ENCODE data around the gene EPHB6. TPM values are rescaled to one million over a fixed set of nuclear protein-coding genes. Genes with fewer than 3 reads are reported as not detected.

EPHB6 gene
- total and polyA plus RNA-seq, 4 donors: 15.6 to 54.6 (median 33.9) TPM

DNA sequence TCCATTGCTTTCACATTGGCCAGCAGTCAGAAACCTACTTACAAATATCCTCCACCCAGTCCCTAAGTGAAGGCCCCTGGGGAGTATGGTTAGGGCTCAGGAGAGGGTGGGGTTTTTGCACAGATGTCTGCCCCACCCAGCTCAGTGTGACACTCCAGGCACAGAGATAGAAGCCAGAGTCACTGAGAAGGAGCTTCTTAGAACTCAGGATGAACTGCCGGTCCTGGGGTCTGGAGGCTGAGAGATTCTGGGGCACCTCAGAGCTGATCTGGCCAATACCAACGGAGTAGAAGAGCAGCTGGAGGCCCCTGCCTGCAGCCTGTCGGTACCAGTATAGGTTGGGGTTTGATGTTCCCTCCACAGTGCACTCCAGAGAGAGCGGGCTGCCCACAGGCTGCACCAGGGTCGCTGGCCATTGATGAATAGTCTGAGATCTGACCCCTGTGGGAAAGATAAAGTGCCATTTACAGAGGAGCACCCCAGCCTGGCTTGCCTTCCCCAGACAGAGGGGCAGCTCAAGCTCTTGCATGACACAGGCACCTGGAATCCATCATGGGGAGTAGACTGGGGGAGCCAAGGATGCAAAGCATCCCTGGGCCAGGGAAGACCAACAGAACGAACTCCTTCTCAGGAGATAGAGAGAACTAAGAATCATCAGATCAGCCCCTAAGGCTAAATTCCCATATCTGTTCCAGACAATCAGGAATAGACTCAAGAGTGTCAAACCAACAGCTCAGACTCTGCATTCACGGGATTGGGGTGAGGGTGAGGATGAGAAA is 42.2 kb upstream of the EPHB6 start:
- Histone ChIP-seq H3K9me3 (ENCODE audit: control insufficient read depth, insufficient read depth, low read length) (no peaks in the 10 kb centered on the region), H3K4me3 (ENCODE audit: low read depth, low read length) (no peak overlapping the region), H3K27ac (ENCODE audit: low read depth, low read length) (no peak overlapping the region), H3K36me3 (ENCODE audit: control insufficient read depth, insufficient read depth, low read length) (no peaks in the 10 kb centered on the region), H3K4me1 (ENCODE audit: control insufficient read depth, insufficient read depth, low read length) (peaks cover 6% of the 10 kb centered on the region), H3K27me3 (ENCODE audit: control insufficient read depth, insufficient read depth, low read length) (no peaks in the 10 kb centered on the region)
- 52% methylated on average over 6 of the region's 7 CpGs for WGBS (ENCODE audit: insufficient coverage)
- DNase-seq (ENCODE audit: low read depth in 4 of 6, low spot score in 6 of 6): no peak

DNA sequence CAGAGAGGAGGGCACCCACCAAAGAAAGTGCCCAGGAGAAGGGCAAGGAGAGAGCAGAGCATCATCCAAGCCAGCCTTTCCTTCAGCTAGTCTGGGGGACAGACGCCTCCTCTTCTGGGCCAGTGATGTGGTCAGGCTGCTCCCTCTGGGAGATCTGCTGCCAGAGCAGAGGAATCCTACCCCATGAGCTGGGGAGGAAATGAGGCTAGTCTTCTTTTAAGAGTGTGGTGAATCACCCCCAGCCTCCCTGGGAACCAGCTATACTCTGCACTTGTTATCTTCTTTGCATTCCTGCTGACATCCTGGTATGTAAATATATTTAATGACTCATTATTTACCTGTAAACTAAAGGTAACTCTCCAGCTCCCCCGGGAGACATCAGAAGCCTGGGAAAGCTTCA is 41.6 kb upstream of the EPHB6 start:
- no peaks in the 10 kb centered on the region for H3K36me3 ChIP-seq (ENCODE audit: control insufficient read depth, insufficient read depth, low read length)
- H3K4me3 ChIP-seq (ENCODE audit: low read depth, low read length): no peak overlapping the region
- 17% methylated on average over 1 of the region's 2 CpGs for WGBS (ENCODE audit: insufficient coverage)
- no peaks in the 10 kb centered on the region for H3K27me3 ChIP-seq (ENCODE audit: control insufficient read depth, insufficient read depth, low read length)
- peaks cover 6% of the 10 kb centered on the region for H3K4me1 ChIP-seq (ENCODE audit: control insufficient read depth, insufficient read depth, low read length)
- H3K9me3 ChIP-seq (ENCODE audit: control insufficient read depth, insufficient read depth, low read length): no peaks in the 10 kb centered on the region
- peak in 1 of 6 donors; percentile 18 for DNase-seq (ENCODE audit: low read depth in 4 of 6, low spot score in 6 of 6)
- H3K27ac ChIP-seq (ENCODE audit: low read depth, low read length): no peak overlapping the region

DNA sequence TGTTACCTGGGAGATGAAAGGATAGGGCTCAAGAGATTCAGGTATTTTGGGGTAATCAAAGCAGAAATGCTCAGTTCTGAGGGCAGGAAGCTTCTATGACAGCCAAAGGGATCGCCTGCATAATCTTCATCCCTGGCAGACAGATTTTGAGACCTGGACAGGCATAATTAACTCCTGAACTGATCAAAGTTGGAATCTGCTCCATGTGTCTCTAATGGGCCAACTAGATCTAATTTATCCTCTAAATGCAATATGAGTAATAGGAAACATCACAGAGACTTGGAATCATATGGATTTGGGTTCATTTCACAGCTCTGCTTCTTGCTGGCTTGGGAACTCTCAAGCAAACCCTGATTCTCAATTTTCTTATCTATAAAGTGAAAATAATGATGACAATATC is 41.2 kb upstream of the EPHB6 start:
- no peak for DNase-seq (ENCODE audit: low read depth in 4 of 6, low spot score in 6 of 6)

DNA sequence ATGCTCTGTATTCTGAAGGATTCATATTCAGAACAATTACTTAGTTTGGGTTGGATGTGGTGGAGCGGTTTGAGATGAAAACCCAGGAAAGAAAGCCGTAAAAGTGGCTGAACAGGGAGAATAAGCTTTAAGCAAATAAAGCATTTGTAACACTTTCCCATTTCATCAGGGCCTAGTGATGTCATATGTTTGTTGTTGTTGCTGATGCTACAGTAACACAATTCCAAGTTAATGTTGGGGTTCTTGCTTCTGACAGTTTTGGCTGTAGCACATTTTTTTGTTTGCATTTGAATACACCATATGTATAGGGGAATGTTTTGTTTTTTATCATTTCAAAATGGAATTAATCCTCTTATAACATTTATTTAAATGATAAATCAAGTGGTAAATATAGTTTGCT is 40.4 kb upstream of the EPHB6 start:
- no peak overlapping the region for H3K27ac ChIP-seq (ENCODE audit: low read depth, low read length)
- no peaks in the 10 kb centered on the region for H3K9me3 ChIP-seq (ENCODE audit: control insufficient read depth, insufficient read depth, low read length)
- no peaks in the 10 kb centered on the region for H3K36me3 ChIP-seq (ENCODE audit: control insufficient read depth, insufficient read depth, low read length)
- H3K4me1 ChIP-seq (ENCODE audit: control insufficient read depth, insufficient read depth, low read length): peaks cover 6% of the 10 kb centered on the region
- peak in 2 of 6 donors; percentile 19 to 47 for DNase-seq (ENCODE audit: low read depth in 4 of 6, low spot score in 6 of 6)
- WGBS (ENCODE audit: insufficient coverage): no CpG with 5 or more reads among the region's 2 CpGs
- H3K4me3 ChIP-seq (ENCODE audit: low read depth, low read length): no peak overlapping the region
- no peaks in the 10 kb centered on the region for H3K27me3 ChIP-seq (ENCODE audit: control insufficient read depth, insufficient read depth, low read length)

More for the DNA sequence above, 41.2 kb upstream of the EPHB6 start:
- no peaks in the 10 kb centered on the region for H3K36me3 ChIP-seq (ENCODE audit: control insufficient read depth, insufficient read depth, low read length)
- no peak overlapping the region for H3K4me3 ChIP-seq (ENCODE audit: low read depth, low read length)
- peaks cover 6% of the 10 kb centered on the region for H3K4me1 ChIP-seq (ENCODE audit: control insufficient read depth, insufficient read depth, low read length)
- no peaks in the 10 kb centered on the region for H3K9me3 ChIP-seq (ENCODE audit: control insufficient read depth, insufficient read depth, low read length)
- no peaks in the 10 kb centered on the region for H3K27me3 ChIP-seq (ENCODE audit: control insufficient read depth, insufficient read depth, low read length)
- 71% methylated on average over 1 of the region's 1 CpG for WGBS (ENCODE audit: insufficient coverage)
- no peak overlapping the region for H3K27ac ChIP-seq (ENCODE audit: low read depth, low read length)

DNA sequence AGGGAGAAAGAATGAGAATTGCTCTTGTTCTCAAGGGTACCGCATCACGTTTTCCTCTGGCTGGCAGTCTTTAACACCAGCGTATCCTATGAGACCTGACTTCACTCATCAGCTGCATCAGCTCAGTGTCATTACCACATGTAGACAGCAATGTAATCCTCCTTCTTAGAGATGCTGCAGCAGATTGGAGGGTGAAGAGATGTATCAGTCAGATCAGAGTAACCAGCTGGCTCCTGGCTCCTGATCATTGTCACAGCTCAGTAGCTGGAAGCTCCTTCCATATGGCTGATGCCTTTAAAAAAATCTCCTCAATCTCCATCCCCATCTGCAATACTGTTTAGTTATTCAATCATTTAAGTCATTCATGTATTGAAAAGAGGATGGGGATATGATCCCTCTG is 39.7 kb upstream of the EPHB6 start:
- H3K36me3 ChIP-seq (ENCODE audit: control insufficient read depth, insufficient read depth, low read length): no peaks in the 10 kb centered on the region
- peak in 2 of 6 donors; percentile 69 to 88 for DNase-seq (ENCODE audit: low read depth in 4 of 6, low spot score in 6 of 6)
- peaks cover 6% of the 10 kb centered on the region for H3K4me1 ChIP-seq (ENCODE audit: control insufficient read depth, insufficient read depth, low read length)
- H3K27me3 ChIP-seq (ENCODE audit: control insufficient read depth, insufficient read depth, low read length): no peaks in the 10 kb centered on the region
- no CpG with 5 or more reads among the region's 3 CpGs for WGBS (ENCODE audit: insufficient coverage)
- H3K9me3 ChIP-seq (ENCODE audit: control insufficient read depth, insufficient read depth, low read length): no peaks in the 10 kb centered on the region
- H3K4me3 ChIP-seq (ENCODE audit: low read depth, low read length): no peak overlapping the region
- no peak overlapping the region for H3K27ac ChIP-seq (ENCODE audit: low read depth, low read length)

DNA sequence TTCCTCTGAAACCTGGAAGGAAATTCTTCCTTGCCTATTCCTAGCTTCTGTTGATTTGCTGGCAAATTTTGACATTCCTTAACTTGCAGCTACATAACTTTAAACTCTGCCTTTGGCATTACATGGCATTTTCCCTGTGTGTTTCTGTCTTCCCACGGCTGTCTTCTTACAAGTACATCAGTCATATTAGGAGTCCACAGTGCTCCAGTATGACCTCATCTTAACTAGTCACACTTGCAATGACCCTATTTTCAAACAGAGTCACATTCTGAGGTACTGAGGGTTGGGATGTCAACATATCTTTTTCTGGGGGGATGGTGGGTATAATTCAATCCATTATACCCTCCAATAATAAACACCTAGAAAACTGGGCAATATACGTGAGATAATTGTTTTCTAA is 37.4 kb upstream of the EPHB6 start:
- no peak for DNase-seq (ENCODE audit: low read depth in 4 of 6, low spot score in 6 of 6)
- no peaks in the 10 kb centered on the region for H3K9me3 ChIP-seq (ENCODE audit: control insufficient read depth, insufficient read depth, low read length)
- H3K27ac ChIP-seq (ENCODE audit: low read depth, low read length): no peak overlapping the region
- WGBS (ENCODE audit: insufficient coverage): no CpG with 5 or more reads among the region's 2 CpGs
- no peak overlapping the region for H3K4me3 ChIP-seq (ENCODE audit: low read depth, low read length)
- H3K36me3 ChIP-seq (ENCODE audit: control insufficient read depth, insufficient read depth, low read length): no peaks in the 10 kb centered on the region
- peaks cover 6% of the 10 kb centered on the region for H3K4me1 ChIP-seq (ENCODE audit: control insufficient read depth, insufficient read depth, low read length)
- no peaks in the 10 kb centered on the region for H3K27me3 ChIP-seq (ENCODE audit: control insufficient read depth, insufficient read depth, low read length)

DNA sequence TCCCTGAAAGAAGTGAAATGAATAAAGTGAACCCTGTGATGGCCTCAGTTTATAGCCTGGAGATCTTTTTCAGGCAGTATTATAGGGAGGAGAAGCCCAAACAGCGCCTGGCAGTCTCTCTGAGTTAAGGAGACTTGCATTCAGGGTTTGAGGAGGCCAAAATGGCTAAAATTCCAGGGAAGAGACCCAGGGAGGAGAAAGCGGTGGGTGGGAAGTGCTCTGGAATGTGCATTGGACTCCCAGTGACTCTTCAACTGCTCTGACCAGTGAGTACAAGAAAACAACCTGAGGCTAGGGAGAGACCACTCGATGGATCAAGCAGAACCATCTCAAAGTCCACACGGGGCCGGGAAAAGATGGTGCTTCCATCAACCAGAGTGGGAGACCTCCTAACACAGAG is 35.3 kb upstream of the EPHB6 start:
- WGBS (ENCODE audit: insufficient coverage): 88% methylated on average over 5 of the region's 5 CpGs
- no peak overlapping the region for H3K27ac ChIP-seq (ENCODE audit: low read depth, low read length)

DNA sequence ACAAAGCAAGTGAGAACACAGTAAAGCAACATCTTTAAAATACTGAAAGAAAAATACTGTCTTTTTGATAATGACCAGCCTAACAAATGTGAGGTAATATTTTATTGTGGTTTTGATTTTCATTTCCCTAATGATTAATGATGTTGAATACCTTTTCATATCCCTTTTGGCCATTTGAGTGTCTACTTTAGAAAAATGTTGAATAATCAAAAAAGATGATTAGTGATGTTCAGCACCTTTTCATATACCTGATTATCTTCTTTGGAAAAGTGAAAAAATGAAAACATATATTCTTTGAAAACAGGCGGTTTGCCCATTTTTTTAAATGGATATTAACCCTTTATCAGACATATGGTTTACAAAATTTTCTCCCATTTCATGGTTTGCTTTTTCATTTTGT is 32.2 kb upstream of the EPHB6 start:
- Histone ChIP-seq H3K4me1 (ENCODE audit: control insufficient read depth, insufficient read depth, low read length) (no peaks in the 10 kb centered on the region), H3K27me3 (ENCODE audit: control insufficient read depth, insufficient read depth, low read length) (no peaks in the 10 kb centered on the region), H3K9me3 (ENCODE audit: control insufficient read depth, insufficient read depth, low read length) (no peaks in the 10 kb centered on the region), H3K4me3 (ENCODE audit: low read depth, low read length) (no peak overlapping the region), H3K27ac (ENCODE audit: low read depth, low read length) (no peak overlapping the region), H3K36me3 (ENCODE audit: control insufficient read depth, insufficient read depth, low read length) (no peaks in the 10 kb centered on the region)
- no peak for DNase-seq (ENCODE audit: low read depth in 4 of 6, low spot score in 6 of 6)
- WGBS (ENCODE audit: insufficient coverage): no CpG with 5 or more reads among the region's 1 CpG

More for the DNA sequence above, 35.3 kb upstream of the EPHB6 start:
- DNase-seq (ENCODE audit: low read depth in 4 of 6, low spot score in 6 of 6): no peak
- H3K4me1 ChIP-seq (ENCODE audit: control insufficient read depth, insufficient read depth, low read length): no peaks in the 10 kb centered on the region
- no peaks in the 10 kb centered on the region for H3K9me3 ChIP-seq (ENCODE audit: control insufficient read depth, insufficient read depth, low read length)
- H3K36me3 ChIP-seq (ENCODE audit: control insufficient read depth, insufficient read depth, low read length): no peaks in the 10 kb centered on the region
- no peak overlapping the region for H3K4me3 ChIP-seq (ENCODE audit: low read depth, low read length)
- no peaks in the 10 kb centered on the region for H3K27me3 ChIP-seq (ENCODE audit: control insufficient read depth, insufficient read depth, low read length)

DNA sequence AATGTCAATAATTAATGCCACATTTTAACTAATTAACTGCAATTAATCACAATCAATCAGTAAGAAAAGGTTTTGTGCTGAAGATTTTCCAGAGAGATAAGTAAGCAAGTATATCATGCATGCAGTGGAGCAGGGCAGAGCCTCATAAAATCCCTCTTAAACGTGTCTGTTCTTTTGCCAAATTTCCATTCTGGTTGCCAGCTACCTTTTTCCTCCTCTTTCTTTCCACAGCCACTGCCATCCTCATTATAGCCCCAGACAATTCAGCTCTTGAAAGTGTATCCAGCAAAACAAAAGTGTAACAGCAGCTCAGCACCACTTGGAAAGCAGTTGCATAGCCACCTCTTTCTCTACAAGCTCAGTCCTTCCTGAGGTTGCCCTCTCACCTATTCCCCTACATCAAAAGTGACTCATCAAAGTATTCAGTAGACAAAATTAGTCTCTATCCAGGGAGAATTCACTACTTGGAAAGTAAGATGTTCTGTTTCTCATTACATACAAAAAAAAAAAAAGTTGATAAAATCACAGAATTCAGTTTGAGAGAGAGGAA is 26.9 kb upstream of the EPHB6 start:
- Histone ChIP-seq H3K4me1 (ENCODE audit: control insufficient read depth, insufficient read depth, low read length) (no peaks in the 10 kb centered on the region), H3K27me3 (ENCODE audit: control insufficient read depth, insufficient read depth, low read length) (no peaks in the 10 kb centered on the region), H3K36me3 (ENCODE audit: control insufficient read depth, insufficient read depth, low read length) (no peaks in the 10 kb centered on the region), H3K27ac (ENCODE audit: low read depth, low read length) (no peak overlapping the region), H3K4me3 (ENCODE audit: low read depth, low read length) (no peak overlapping the region), H3K9me3 (ENCODE audit: control insufficient read depth, insufficient read depth, low read length) (no peaks in the 10 kb centered on the region)
- DNase-seq (ENCODE audit: low read depth in 4 of 6, low spot score in 6 of 6): peak in 2 of 6 donors; percentile 15 to 57
- 0% methylated on average over 1 of the region's 1 CpG for WGBS (ENCODE audit: insufficient coverage)

DNA sequence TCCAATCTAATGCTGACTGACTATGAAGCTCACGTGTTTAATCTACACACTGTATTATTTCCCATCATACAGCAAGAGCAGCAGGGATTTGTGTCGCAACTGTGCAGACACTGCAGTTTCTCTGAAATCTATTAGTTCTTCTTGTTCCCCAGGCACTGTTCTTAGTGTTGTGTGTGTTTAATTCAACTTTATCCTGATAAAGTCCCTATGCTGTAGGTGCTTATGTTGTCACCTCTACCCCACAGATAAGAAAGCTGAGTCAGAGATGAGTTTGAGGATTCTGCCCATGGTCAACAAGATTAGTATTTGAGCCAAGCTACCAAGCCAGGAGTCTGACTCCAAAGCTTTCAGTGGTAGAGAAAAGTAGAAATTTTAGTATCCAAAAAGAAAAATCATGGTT is 22.5 kb upstream of the EPHB6 start:
- no peaks in the 10 kb centered on the region for H3K4me1 ChIP-seq (ENCODE audit: control insufficient read depth, insufficient read depth, low read length)
- no peaks in the 10 kb centered on the region for H3K9me3 ChIP-seq (ENCODE audit: control insufficient read depth, insufficient read depth, low read length)
- DNase-seq (ENCODE audit: low read depth in 4 of 6, low spot score in 6 of 6): peak in 1 of 6 donors; percentile 78
- H3K4me3 ChIP-seq (ENCODE audit: low read depth, low read length): no peak overlapping the region
- no peak overlapping the region for H3K27ac ChIP-seq (ENCODE audit: low read depth, low read length)
- no peaks in the 10 kb centered on the region for H3K36me3 ChIP-seq (ENCODE audit: control insufficient read depth, insufficient read depth, low read length)
- no peaks in the 10 kb centered on the region for H3K27me3 ChIP-seq (ENCODE audit: control insufficient read depth, insufficient read depth, low read length)
- WGBS (ENCODE audit: insufficient coverage): 43% methylated on average over 1 of the region's 2 CpGs
